ENCODE data around the gene ADAP1.

ADAP1 gene

DNA sequence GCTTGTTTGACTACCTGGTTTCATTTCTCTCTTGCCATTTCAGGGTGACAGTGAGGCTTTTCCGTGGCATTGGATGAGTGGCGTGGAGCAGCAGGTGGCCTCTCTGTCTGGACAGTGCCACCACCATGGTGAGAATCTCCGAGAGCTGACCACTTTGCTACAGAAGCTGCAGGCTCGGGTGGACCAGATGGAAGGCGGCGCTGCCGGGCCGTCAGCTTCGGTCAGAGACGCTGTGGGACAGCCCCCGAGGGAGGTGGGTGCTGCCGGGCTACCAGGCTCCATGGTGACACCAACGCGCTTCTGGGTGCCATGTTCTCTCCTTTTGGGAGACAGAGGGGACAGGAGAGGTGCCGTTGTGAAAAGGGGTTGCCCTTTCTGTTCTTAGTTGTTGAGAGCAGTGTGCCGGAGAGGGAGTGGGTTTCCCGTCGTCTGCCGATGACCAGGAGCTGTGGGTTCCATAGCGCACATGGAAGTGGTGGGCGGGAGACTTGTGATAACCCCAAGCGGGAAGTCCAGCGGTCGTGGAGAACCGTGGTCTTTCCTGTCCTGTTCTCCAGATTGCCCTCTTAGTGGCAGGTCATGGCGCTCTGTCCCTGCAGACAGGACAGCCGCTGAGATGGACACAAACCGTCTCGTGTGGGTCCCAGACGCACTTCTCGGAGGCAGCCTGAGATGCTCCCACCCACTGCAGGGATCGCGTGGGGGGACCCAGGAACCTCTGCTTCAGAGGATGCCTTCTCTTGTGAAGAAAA lies 100.9 kb downstream of the ADAP1 start:
- DNase-seq, result no peak

- no peak for DNase-seq
These were observed 103.3 kb downstream of the ADAP1 start for GRCh38 chr7:851204-851603.

DNA sequence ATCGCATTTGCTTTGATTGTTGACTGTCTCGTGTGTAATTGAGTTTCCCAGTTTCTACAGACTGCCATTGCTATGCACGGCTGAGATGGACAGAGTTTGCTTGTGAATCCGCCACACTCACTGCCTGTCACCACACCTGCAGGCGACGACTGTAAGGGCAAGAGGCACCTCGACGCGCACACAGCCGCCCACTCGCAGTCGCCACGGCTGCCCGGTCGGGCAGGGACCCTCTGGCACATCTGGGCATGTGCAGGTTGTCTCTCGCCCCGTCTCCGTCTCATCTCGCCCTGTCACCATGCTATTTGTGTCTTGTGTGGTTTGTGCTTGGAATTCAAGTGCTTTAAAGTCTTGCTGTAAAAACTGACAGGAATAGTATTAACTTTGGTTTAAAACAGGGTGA lies 104.7 kb downstream of the ADAP1 start:
- no peak for DNase-seq

DNA sequence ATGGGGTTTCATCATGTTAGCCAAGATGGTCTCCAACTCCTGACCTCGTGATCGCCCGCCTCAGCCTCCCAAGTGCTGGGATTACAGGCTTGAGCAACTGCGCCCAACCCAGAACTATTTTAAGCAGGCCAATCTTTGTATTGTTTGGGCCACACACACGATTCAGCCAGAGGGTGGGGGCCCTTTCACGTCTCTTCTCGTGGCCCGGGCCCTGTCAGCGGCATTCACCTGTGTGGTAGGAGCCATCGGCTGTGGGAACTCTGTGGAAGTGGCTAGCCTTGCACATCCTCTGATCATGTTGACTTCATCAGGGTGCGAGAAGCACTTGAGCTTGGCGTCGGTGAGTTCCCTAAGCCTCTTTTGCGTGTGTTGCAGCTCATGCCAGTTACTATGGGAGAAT lies 105.3 kb downstream of the ADAP1 start:
- no peak for DNase-seq
